GM18511 (cell line): Measurements from ENCODE around the gene DMGDH.

Source experiments
- ATAC-seq: cut with Tn5 transposase; IDR thresholded peaks from one replicate; pipeline ENCODE4 v1.9.1; 2021; ENCODE audit warnings: mild to moderate bottlenecking, moderate library complexity; ENCODE audit not compliant: unreplicated experiment

The DMGDH gene

GRCh38 chr5:79069488-79070349 lies at the start of gene DMGDH, which contains the start of gene BHMT2:
Gene DMGDH (minus strand): TSS chr5:79069674. CDS start chr5:79069620, 54 bp downstream.
Gene BHMT2 (plus strand): TSS chr5:79069767. CDS start chr5:79069783, 16 bp downstream.
- ATAC-seq: no peak

- no peak for ATAC-seq
Measured at GRCh38 chr5:79112703-79113058, 43.2 kb upstream of the DMGDH start.

- no peak for ATAC-seq
Measured at GRCh38 chr5:79111960-79112702, 42.7 kb upstream of the DMGDH start.

- ATAC-seq: no peak
Measured at GRCh38 chr5:79111387-79111959, 42.0 kb upstream of the DMGDH start, which contains the start of gene BHMT. Gene BHMT (plus strand): TSS chr5:79111809. CDS start chr5:79111886, 77 bp downstream.

- no peak for ATAC-seq
Measured at GRCh38 chr5:79109527-79110492, 40.3 kb upstream of the DMGDH start.

- no peak for ATAC-seq
Measured at GRCh38 chr5:79108792-79109191, 39.3 kb upstream of the DMGDH start.

- ATAC-seq: no peak
Measured at GRCh38 chr5:79108086-79108485, 38.6 kb upstream of the DMGDH start.

- ATAC-seq: no peak
Measured at GRCh38 chr5:79107020-79107796, 37.7 kb upstream of the DMGDH start.

- ATAC-seq: no peak
Measured at GRCh38 chr5:79105868-79106267, 36.4 kb upstream of the DMGDH start.

GRCh38 chr5:79093762-79094161 lies 24.3 kb upstream of the DMGDH start:
- ATAC-seq: no peak

- no peak for ATAC-seq
Measured at GRCh38 chr5:79091064-79091463, 21.6 kb upstream of the DMGDH start.

- no peak for ATAC-seq
Measured at GRCh38 chr5:79088507-79088906, 19.0 kb upstream of the DMGDH start.

- no peak for ATAC-seq
Measured at GRCh38 chr5:79086116-79086515, 16.6 kb upstream of the DMGDH start.

GRCh38 chr5:79081779-79082178 lies 12.3 kb upstream of the DMGDH start:
- ATAC-seq: no peak

GRCh38 chr5:79080804-79081203 lies 11.3 kb upstream of the DMGDH start:
- no peak for ATAC-seq

- no peak for ATAC-seq
Measured at GRCh38 chr5:79077680-79078365, 8.3 kb upstream of the DMGDH start.

GRCh38 chr5:79076819-79077218 lies 7.3 kb upstream of the DMGDH start:
- no peak for ATAC-seq

GRCh38 chr5:79075646-79076426 lies 6.4 kb upstream of the DMGDH start:
- ATAC-seq: no peak
